Measurements from ENCODE around the gene DEPDC5.
"Not testable (repeated sequence)": the region's sequence is repeated elsewhere in the genome, so short reads cannot be mapped to it uniquely, and the experiment has no call there.

- not testable (repeated sequence) for TF ChIP-seq POLR2A (IDR thresholded peaks at IDR 0.05)
- TF ChIP-seq, protein P1, sequence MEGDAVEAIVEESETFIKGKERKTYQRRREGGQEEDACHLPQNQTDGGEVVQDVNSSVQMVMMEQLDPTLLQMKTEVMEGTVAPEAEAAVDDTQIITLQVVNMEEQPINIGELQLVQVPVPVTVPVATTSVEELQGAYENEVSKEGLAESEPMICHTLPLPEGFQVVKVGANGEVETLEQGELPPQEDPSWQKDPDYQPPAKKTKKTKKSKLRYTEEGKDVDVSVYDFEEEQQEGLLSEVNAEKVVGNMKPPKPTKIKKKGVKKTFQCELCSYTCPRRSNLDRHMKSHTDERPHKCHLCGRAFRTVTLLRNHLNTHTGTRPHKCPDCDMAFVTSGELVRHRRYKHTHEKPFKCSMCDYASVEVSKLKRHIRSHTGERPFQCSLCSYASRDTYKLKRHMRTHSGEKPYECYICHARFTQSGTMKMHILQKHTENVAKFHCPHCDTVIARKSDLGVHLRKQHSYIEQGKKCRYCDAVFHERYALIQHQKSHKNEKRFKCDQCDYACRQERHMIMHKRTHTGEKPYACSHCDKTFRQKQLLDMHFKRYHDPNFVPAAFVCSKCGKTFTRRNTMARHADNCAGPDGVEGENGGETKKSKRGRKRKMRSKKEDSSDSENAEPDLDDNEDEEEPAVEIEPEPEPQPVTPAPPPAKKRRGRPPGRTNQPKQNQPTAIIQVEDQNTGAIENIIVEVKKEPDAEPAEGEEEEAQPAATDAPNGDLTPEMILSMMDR (IDR thresholded peaks at IDR 0.05): not testable (repeated sequence)
These were observed 42.6 kb upstream of the DEPDC5 start for GRCh38 chr22:31711226-31711625.
